ENCODE data around the gene DDRGK1.

Gene DDRGK1

GRCh38 chr20:3177746-3178485 is 26.6 kb downstream of the DDRGK1 start:
- Histone ChIP-seq H3K4me3 (ENCODE audit: low read length) (no peak overlapping the region), H3K36me3 (ENCODE audit: insufficient read depth, low read length) (no peaks in the 10 kb centered on the region), H3K4me1 (ENCODE audit: insufficient read depth, low read length) (peaks cover 12% of the 10 kb centered on the region), H3K9me3 (ENCODE audit: low read length) (no peaks in the 10 kb centered on the region), H3K27me3 (ENCODE audit: insufficient read depth, low read length) (no peaks in the 10 kb centered on the region), H2AFZ (ENCODE audit: low read depth, low read length) (no peak overlapping the region)

GRCh38 chr20:3175270-3175669 is 29.2 kb downstream of the DDRGK1 start:
- H3K9me3 ChIP-seq (ENCODE audit: low read length): no peaks in the 10 kb centered on the region
- H3K36me3 ChIP-seq (ENCODE audit: insufficient read depth, low read length): no peaks in the 10 kb centered on the region
- H3K4me1 ChIP-seq (ENCODE audit: insufficient read depth, low read length): peaks cover 21% of the 10 kb centered on the region
- no peaks in the 10 kb centered on the region for H3K27me3 ChIP-seq (ENCODE audit: insufficient read depth, low read length)
- H3K4me3 ChIP-seq (ENCODE audit: low read length): peak overlapping the region; percentile 89
- no peak overlapping the region for H2AFZ ChIP-seq (ENCODE audit: low read depth, low read length)

DNA sequence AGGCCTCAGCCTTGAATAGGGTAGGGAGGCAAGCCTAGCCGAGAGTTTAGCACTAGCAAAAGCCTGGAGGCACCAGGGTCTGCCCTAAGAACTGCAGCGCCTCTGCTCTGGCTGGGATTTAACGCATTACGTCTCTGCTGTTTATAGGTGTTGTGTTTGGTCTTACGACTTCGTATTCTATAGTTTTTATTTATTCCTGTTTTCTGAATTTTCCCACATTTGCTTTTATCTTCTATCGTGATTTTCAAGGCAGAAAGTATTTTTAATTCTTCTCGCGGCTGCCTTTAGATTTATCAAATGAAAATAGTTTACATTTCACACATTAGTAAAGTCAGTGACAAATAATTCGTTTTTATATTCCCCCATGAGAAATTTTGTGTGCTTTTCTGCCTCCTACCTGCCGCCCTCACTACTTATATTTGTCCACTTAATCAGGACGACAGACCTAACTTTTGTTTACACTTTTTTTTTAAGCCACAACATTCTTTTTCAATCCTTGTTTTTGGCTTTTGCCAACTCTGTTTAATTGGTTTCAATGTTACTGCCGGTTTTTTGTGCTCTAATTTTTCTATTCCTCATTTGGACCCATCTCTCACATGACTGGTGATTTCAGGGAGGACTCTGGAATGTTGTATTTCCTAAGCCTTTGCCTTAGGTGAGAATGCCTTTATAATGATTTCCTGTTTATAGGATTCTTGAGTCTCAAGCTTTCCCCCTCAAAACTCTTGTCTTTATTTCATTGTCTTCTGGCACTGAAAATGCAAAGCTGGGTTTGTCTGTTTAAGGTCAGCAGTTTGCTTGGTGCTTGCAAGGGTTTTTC is 29.8 kb downstream of the DDRGK1 start:
- Histone ChIP-seq H3K4me3 (ENCODE audit: low read length) (peak overlapping the region; percentile 89), H2AFZ (ENCODE audit: low read depth, low read length) (peak overlapping the region; percentile 97), H3K9me3 (ENCODE audit: low read length) (no peaks in the 10 kb centered on the region), H3K27me3 (ENCODE audit: insufficient read depth, low read length) (no peaks in the 10 kb centered on the region), H3K4me1 (ENCODE audit: insufficient read depth, low read length) (peaks cover 21% of the 10 kb centered on the region), H3K36me3 (ENCODE audit: insufficient read depth, low read length) (no peaks in the 10 kb centered on the region)

DNA sequence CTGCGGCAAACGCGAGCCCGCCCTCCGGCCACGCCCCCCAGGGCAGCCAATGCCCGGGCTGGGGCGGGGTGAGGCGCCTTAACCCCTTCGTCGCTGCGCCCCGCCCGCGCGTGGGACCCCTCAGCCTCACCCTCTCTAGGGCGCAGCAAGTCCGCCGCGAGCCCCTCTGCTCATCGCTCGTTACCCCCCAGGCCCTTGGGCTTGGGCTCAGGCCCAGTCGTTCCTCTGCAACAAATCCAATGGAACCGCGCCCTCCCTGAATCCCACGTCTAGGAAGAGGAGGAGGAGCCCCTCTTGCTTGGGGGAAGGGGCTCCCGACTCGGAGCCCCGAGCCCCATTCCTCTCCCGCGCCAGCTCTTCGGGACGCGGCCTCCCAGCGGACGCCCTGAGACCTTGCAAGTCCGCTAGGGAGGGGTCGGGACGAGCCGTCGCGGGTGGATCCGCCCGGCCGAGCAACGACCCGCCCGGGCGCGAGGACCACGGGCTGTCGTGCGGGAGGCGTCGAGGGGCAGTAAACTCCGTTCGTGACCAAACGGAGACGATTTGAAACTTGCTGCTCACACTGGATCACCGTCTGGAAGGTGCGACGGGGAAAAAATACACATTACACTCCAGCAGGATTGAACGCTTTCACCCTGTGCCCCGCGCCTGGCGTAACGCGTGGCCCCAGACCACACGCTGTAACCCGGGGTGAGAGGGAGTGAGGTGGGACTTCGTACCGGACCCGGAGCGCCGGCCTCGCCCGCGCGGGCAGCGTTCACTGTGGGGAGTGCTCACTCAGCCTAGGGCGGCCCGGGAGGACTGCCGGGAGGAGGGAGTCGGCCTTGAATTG is 30.7 kb downstream of the DDRGK1 start:
- Histone ChIP-seq H3K36me3 (ENCODE audit: insufficient read depth, low read length) (no peaks in the 10 kb centered on the region), H3K9me3 (ENCODE audit: low read length) (no peaks in the 10 kb centered on the region), H3K4me1 (ENCODE audit: insufficient read depth, low read length) (peaks cover 21% of the 10 kb centered on the region), H3K27me3 (ENCODE audit: insufficient read depth, low read length) (no peaks in the 10 kb centered on the region), H2AFZ (ENCODE audit: low read depth, low read length) (peak overlapping the region; percentile 97), H3K4me3 (ENCODE audit: low read length) (peak overlapping the region; percentile 89)

- Histone ChIP-seq H3K27me3 (ENCODE audit: insufficient read depth, low read length) (no peaks in the 10 kb centered on the region), H3K4me1 (ENCODE audit: insufficient read depth, low read length) (peaks cover 21% of the 10 kb centered on the region), H3K9me3 (ENCODE audit: low read length) (no peaks in the 10 kb centered on the region), H3K4me3 (ENCODE audit: low read length) (peak within 1 kb of the TSS; percentile 89), H2AFZ (ENCODE audit: low read depth, low read length) (peak within 1 kb of the TSS; percentile 97), H3K36me3 (ENCODE audit: insufficient read depth, low read length) (no peaks in the 10 kb centered on the region)
These were observed 31.4 kb downstream of the DDRGK1 start, which contains the start of gene LZTS3 for GRCh38 chr20:3172933-3173609. TSS of gene LZTS3 (minus strand) at chr20:3173549. CDS start at chr20:3167163, 6,386 bp downstream.

GRCh38 chr20:3172126-3172932 is 32.2 kb downstream of the DDRGK1 start:
- Histone ChIP-seq H2AFZ (ENCODE audit: low read depth, low read length) (peak overlapping the region; percentile 97), H3K9me3 (ENCODE audit: low read length) (no peaks in the 10 kb centered on the region), H3K36me3 (ENCODE audit: insufficient read depth, low read length) (no peaks in the 10 kb centered on the region), H3K4me3 (ENCODE audit: low read length) (peak overlapping the region; percentile 89), H3K4me1 (ENCODE audit: insufficient read depth, low read length) (peaks cover 21% of the 10 kb centered on the region), H3K27me3 (ENCODE audit: insufficient read depth, low read length) (no peaks in the 10 kb centered on the region)

DNA sequence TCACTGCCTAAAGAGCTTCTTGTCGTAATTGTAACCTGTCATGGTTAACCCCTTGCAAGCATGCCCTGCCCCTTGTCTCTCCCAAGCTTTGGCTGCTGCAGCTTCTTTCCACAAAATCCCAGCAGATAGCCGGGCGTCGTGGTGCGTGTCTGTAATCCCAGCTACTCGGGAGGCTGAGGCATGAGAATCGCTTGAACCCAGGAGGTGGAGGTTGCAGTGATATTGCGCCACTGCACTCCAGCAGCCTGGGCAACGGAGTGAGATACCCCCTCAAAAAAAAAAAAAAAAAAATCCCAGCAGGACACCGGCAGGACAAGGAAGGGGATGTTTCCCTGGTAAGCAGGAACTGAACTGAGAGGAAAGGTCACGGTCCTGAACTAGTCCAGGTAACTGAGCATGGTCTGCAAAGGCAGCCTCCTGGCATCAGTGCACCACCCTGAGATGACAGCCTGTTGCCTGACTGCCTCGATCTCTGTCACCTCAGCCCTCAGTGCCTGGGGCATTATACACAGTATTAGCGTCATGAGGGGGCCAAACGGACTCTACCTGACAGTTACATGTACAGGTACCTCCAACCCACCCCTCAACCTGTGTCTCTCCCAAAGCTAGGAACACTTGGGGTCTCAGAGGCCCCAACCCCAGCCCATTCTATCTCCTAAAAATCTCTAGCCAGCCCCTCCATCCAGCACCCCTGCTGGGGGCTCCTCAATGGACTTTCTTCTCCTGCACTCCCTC is 32.9 kb downstream of the DDRGK1 start:
- Histone ChIP-seq H3K27me3 (ENCODE audit: insufficient read depth, low read length) (no peaks in the 10 kb centered on the region), H2AFZ (ENCODE audit: low read depth, low read length) (no peak overlapping the region), H3K4me3 (ENCODE audit: low read length) (no peak overlapping the region), H3K9me3 (ENCODE audit: low read length) (no peaks in the 10 kb centered on the region), H3K4me1 (ENCODE audit: insufficient read depth, low read length) (peaks cover 21% of the 10 kb centered on the region), H3K36me3 (ENCODE audit: insufficient read depth, low read length) (no peaks in the 10 kb centered on the region)

DNA sequence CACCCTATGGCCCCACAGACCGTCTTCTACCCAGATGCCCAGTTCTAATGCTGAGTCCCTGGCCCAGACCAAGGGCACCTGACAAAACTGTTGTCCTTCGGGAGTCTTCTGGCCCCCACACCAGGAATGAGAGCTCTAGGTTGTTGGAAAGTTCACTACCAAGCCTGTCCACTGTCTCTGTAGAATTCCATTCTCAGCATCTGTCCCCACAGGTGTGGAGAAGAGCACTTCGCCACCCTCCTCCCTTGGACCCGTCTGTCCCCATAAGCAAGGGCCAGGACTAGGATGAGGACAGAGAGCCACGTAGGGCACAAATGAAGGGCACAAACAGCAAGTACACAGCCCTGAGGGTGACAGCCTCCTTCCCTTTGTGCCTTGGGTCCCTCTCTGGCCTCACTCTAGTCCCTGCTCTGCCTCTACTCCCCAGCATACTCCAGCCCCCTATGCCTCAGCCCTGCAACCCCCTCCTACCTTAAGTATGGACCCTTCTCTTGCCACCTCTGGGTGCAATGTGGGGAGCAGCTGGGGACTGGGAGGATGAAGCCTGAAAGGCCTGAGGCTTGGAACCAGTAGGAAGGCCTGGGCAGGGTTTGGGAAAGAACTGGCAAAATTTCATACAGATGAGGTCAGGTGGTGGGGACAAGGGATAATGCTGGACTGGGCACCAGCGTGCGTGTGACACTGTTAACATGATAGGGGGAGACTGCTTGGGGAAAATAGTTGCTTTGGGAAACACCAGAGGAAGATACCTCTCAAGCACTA is 35.5 kb downstream of the DDRGK1 start:
- Histone ChIP-seq H3K36me3 (ENCODE audit: insufficient read depth, low read length) (no peaks in the 10 kb centered on the region), H3K4me3 (ENCODE audit: low read length) (no peak overlapping the region), H3K4me1 (ENCODE audit: insufficient read depth, low read length) (peaks cover 9% of the 10 kb centered on the region)

GRCh38 chr20:3168079-3168828 is 36.2 kb downstream of the DDRGK1 start:
- no peak overlapping the region for H2AFZ ChIP-seq (ENCODE audit: low read depth, low read length)
- H3K9me3 ChIP-seq (ENCODE audit: low read length): no peaks in the 10 kb centered on the region
- H3K27me3 ChIP-seq (ENCODE audit: insufficient read depth, low read length): no peaks in the 10 kb centered on the region
- no peak overlapping the region for H3K4me3 ChIP-seq (ENCODE audit: low read length)
- no peaks in the 10 kb centered on the region for H3K36me3 ChIP-seq (ENCODE audit: insufficient read depth, low read length)
- H3K4me1 ChIP-seq (ENCODE audit: insufficient read depth, low read length): peaks cover 9% of the 10 kb centered on the region

More for the DNA sequence above, 35.5 kb downstream of the DDRGK1 start:
- Histone ChIP-seq H3K27me3 (ENCODE audit: insufficient read depth, low read length) (no peaks in the 10 kb centered on the region), H3K9me3 (ENCODE audit: low read length) (no peaks in the 10 kb centered on the region), H2AFZ (ENCODE audit: low read depth, low read length) (no peak overlapping the region)

- H2AFZ ChIP-seq (ENCODE audit: low read depth, low read length): no peak overlapping the region
- H3K9me3 ChIP-seq (ENCODE audit: low read length): no peaks in the 10 kb centered on the region
- H3K36me3 ChIP-seq (ENCODE audit: insufficient read depth, low read length): no peaks in the 10 kb centered on the region
- H3K4me1 ChIP-seq (ENCODE audit: insufficient read depth, low read length): peaks cover 8% of the 10 kb centered on the region
- H3K4me3 ChIP-seq (ENCODE audit: low read length): no peak overlapping the region
- no peaks in the 10 kb centered on the region for H3K27me3 ChIP-seq (ENCODE audit: insufficient read depth, low read length)
These were observed 36.8 kb downstream of the DDRGK1 start for GRCh38 chr20:3167738-3168078.
